GM18502 (cell line): ENCODE measurements around the gene NTM.
A peak's percentile ranks its signal among the peaks of the same experiment; 100 is the strongest.

ENCODE experiments used
- ATAC-seq: cut with Tn5 transposase; IDR thresholded peaks from one replicate; pipeline ENCODE4 v1.9.1; 2021; ENCODE audit warnings: mild to moderate bottlenecking; ENCODE audit not compliant: unreplicated experiment, poor library complexity

Gene NTM

DNA sequence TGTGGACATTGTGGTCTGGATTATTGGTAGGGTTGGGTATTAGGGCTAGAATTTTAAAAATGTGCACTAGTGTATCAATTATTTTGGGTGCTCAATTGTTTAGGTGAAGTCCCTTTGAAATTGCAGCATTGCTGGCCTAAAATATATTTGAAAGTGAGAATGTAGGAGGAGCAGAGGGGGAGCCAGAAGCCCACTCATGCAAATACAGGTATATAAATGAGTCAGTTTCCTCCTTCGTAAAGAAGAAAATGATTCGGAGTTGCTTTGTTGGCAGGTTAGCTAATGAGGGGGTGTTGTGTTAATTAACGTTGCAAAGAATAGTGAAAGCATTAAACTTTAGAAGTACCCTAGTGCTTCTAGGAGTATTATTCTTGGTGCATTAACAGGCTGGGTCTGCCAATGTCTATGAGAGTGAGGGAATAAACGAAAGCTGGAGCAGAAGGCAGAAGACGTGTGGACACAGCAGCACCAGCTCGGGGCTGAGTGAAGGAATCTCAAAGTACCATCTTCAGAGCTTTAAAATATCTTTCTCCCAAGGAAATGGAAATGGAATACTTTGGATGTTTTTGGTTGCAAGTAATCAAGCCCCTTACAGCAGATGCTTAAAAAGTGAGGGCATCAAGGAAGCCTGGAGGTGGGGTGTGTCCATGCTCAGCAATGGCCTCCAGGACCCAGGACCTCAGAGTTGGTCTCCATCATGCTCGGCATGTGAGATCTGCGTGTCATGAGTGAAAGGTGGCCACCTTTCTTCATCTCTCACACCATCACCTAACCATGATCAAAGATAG lies 522.9 kb downstream of the NTM start:
- ATAC-seq: peak; percentile 93

DNA sequence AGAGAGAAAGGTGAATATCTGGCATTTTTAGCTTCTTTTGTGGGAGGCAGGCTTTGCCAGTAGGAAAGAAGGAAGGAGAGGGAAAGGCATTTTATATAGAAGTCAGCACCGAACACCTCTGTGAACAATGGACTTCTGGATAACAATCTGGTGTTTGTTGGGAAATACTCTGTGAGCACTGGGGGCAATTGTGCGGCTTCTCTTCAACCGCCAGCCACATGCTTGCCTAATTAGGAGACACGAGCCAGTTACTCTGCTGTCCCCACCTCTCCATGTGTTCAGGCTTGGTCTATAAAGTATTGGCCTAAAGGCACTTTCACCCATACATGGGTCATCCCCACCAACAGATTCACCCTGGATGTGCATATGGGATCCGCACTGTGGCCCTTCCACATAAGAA lies 523.6 kb downstream of the NTM start:
- no peak for ATAC-seq

DNA sequence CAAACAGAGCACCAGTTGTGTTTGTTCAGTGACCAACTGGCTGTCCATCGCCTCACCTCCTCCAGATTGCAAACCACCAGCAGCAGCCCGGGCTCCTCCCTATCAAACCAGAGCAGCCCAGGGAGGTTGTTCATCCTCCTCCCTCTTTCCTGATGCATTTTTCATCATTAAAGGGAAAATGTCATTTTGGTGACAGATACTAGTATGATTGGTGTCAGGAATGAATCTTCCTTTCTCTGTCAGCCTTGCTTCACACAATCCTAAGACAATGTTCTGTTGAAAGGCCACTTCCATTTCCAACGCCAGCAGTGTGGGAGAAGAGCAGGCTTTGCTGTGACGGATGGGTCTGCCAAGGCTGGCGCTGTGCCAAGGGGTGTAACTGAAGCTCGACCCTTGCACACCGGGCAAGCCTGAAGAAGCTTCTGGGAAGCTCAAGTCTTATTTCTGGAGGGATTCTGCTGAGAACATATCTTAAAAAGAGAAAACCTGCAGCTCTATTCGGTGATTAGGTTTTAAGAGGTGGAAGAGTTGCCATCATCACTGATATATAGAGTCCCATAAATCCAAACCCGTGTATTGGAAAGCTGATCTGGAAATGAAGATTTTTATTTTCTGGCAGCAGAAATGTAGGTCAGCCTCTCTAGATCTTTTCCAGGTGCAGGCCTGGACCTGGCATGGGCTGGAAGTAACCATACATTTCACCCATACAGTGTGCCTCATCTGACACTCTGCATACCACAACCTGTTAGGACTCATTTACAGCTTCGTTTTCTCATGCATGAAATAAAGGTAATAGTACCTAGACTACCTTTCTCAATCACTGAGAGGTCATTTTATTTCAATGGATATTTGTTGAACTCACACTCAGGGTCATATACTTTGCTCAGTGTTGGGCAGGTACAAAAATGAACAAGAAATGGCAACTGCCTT lies 524.5 kb downstream of the NTM start:
- no peak for ATAC-seq

DNA sequence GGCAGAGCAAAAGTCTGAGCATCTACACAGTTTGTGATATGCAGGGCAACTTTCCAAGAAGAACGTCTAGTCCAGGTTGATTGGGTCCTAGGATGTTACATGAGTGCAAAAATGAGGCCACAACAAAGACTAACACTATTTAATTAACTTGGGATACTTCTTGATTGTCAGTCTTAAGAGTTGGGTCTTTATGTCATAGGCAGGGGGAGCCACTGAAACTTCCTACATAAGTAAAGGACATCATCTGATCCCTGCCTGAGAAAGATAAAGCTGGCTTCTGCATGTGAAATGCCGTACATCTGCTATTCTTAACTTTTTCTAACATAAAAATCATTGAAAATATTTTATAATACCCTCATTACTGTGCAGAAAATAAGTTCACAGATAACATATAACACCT lies 525.5 kb downstream of the NTM start:
- no peak for ATAC-seq

DNA sequence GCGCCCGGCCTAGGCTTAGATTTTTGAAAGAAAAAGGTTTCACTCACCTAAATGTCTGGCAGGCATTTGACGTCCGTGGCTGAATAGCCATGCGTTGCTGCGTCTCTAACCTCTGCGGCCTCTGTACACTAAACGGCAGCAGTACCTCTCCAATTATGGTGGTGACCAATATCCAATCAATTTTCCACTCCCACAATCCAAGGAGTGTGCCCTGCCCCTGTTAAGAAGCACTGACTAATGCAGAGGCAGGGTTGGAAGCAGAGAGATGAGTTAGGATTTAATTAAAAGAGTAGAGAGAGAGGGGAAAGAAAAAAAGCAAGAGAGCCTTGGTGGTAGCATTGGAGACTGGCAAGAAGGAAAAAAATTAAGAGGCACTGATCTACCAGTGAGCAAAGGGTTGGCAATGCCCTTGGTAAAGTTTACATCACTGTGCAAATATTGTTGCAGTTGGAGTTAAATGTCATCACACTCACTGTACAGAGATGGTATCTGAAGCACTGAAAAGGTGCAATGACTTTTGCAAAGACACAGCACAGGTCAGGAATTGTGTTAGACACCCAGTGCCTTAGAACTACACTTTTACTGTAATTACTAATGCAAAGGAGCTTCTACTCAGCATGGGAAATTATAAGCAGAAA lies 526.7 kb downstream of the NTM start:
- no peak for ATAC-seq

DNA sequence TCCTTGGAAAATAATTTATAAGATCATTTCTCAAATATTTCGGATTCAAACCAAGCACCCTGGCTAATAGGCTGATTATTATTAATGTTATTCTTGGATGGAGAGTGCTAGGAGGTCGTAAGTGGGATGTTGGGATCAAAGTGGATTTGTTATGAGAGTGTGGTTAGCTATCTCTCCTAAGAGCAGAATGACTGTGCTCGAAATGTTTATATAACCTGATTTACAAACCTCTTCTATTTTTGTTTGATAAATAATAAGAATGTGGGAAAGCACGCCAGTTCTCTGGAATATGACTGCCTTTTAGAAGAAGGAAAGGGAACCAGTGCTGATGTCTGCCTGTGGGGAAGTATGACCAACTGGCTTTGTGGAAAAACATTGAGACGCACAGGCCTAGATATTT lies 527.5 kb downstream of the NTM start:
- ATAC-seq: no peak

DNA sequence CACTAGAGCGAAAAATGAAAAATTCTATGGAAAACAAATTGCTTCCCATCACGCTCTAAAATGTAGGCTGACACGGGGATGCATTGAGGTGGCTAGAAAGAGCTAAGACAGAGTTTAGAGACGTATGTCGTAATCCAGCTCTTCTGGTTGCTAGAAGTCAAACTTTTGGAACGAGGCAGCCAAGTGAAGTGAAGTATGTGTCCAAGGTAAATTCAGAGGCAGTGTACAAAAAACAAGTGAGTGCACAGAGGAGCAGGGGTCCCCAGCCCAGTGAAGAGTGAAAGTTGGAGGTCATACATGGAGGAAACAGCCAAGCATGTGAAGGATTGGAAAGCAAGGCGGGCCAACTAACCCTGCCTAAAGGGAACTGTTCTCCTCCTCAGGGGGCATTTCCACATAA lies 528.5 kb downstream of the NTM start:
- no peak for ATAC-seq

DNA sequence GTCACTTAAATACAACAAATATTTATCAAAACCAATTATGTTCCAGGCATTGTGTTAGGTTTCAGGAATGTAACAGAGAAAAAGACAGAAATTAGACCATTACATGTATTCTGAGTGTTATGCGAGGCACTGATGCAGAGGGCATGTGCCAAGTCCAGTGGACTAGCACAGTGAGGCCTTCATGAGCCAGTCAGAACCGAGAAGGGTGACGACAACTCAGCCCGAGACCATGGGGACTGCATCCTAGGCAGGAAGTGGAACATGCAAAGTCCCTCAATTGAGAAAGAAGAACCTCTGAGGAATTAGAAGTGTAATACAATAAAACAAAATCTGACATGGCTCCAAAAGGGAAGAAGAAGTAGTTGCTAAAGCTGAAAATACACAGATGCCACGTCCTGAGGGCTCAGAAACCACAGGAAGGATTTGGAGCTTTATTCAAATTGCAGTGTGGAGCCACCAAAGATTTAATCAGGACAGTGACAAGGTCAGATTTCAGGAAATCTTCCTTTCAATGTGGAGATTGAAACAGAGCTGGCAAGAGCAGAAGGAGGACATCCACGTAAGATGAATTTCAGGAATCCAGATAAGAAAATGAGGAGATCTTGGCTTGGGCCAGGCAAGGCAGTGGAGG lies 529.6 kb downstream of the NTM start:
- peak; percentile 57 for ATAC-seq

DNA sequence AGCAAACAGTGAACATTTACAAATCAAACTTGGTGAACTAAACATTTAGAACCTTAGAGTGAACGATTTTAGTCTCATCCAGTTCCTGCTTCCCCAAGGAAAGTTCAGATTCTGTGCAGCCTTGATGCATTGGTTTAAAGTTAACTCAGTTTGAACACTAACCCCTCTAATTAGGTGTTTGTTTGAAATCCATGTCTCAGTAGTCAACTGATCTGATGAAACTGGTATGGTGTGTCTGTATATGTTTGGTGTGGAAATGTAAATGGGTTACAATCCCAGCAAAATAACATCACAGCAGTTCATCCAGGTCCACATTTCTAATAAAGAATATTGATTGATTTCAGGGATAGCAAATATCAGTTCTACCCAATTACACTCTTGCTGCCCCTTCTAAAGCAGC lies 532.0 kb downstream of the NTM start:
- ATAC-seq: no peak

DNA sequence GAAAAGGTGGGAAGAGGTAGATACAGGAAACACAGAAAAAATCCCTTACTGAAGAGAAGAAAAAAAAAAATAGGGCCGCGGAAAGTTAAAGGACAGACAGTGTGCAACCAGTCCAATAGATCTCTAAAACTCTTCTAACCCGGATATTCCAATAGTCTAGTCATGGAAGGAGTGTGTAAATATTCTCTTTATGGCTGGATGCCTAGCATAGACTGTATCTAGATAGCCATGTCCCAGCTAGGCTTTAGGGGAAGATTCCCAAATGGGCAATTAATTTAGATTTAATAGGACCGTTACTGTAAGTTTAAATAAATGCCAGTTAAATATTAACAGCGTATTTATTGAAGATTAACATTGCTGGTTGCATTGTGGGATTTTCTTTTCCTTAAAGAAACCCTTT lies 532.7 kb downstream of the NTM start:
- ATAC-seq: no peak

DNA sequence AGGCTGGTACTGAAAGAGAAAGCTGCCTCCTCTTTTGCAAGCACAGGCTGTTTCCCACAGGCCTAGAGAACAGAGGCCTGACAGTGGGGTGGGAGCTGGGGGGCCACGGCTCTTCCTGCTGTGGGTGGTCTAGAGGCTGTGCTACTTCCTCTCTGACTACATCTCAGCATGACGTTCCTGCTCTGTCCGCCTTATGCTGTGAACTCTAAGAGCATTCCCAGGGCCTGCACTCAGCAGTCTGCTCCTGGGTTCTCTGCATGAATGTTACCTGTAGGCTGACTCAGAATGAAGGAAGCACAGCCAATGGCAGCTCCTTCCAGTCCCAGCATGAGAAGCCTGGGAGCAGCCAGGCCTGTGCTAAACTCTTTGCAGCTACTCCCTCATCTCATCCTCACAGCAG lies 534.3 kb downstream of the NTM start:
- ATAC-seq: no peak

DNA sequence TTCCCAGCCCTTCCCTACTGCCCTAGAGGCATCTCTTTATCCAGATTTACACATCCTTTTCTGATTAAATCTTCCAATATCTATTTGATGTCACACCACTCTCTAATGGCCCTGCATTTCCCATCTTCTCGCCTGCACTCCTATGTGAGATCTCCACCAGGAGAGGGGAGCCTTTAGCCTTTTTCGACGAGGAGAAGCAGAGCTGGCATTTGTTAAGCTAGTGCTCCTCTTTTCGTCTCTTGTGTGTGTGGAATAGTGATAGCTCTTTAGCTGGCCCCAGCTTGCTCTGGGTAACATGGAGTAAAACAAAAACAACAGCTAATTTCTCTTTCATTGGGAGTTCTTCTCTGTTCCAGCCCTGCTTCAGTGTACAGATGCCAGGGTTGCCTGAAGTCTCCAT lies 536.5 kb downstream of the NTM start:
- no peak for ATAC-seq

DNA sequence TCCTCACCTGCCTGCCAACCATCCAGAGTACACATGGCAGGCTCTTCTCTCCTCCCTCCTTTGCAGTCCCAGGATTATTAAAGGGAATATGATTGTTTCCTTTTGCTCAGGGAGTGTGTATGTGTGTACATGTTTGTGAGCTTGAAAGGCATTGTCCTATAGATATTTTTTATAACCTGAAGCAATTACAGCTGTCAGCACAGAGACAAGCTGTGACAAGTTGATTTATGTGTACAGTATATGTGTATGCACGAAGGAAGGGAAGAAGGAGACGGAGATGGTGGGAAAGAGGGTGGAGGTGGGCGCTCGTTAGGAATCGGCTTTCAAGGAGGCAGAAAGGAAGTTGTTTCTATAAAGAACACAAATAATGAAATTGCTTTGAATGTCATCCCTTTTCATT lies 537.0 kb downstream of the NTM start:
- no peak for ATAC-seq

DNA sequence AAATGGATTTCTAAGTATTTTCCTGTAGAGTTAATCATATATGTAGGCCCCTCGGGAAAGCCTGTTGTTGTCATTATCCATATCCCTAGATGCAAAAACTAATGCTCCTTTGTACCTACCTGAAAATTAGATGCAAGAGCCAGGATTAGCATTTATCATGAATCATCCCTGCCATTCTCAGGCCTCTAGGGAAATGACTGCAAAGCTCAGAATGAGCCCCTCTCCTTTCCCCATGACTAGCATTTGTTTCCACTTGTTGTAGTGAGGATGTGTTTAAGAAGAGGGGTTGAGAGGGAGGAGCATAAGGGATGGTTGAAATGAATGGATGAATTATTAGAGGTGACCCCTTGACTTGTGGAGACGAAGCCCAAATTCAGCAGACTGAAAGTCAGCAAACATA lies 537.9 kb downstream of the NTM start:
- no peak for ATAC-seq

DNA sequence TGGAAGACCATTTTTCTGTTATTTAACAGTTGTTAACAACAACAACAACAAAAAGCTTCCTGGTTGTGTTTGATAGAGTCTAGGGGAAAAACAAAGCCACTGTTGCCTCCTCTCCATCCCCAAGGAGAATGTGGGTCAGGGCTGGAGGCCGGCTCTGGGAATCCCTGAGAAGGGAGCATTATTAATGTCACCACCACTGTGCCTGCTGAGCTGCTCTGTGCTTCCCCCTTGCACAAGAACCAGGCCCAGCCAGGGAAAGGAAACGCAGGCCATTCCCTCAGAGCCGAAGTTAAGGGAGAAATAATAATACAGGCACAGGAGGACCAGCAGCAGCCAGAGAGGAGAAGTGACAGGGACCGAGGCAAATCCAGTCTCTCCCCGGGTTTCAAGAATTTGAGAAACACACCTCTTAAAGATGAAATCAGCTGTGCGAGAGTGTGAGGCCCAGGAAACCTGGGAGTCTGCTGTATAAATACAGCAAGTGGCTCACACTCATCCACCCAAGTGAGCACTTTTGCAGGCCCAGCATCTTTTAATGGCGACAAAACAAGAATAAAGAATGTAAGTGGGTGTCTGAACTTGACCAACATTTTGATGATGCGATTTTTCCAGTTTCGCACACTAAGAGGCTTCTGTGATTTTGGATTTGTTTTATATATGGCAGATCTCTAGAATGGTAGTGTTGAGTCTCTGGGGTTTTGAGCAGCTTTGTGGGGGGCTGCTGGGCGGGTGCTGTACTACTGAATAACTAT lies 539.2 kb downstream of the NTM start:
- no peak for ATAC-seq

DNA sequence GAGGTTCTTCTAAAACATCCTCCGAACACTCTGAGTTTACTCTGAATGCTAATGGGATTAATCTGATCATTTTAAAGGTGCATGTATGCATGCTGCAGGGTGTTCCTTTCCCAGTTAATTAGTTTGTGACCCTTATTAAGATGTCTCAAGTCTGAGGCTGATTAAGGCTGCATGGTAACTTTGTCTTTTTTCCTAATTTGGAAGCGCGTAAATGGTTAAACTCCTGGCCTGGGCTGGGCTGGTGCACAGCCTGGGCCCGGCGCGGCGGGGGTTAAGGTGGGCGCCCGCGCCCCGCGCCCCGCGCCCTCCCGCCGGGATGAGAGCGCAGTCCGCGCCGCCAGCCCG lies 539.7 kb downstream of the NTM start:
- no peak for ATAC-seq

DNA sequence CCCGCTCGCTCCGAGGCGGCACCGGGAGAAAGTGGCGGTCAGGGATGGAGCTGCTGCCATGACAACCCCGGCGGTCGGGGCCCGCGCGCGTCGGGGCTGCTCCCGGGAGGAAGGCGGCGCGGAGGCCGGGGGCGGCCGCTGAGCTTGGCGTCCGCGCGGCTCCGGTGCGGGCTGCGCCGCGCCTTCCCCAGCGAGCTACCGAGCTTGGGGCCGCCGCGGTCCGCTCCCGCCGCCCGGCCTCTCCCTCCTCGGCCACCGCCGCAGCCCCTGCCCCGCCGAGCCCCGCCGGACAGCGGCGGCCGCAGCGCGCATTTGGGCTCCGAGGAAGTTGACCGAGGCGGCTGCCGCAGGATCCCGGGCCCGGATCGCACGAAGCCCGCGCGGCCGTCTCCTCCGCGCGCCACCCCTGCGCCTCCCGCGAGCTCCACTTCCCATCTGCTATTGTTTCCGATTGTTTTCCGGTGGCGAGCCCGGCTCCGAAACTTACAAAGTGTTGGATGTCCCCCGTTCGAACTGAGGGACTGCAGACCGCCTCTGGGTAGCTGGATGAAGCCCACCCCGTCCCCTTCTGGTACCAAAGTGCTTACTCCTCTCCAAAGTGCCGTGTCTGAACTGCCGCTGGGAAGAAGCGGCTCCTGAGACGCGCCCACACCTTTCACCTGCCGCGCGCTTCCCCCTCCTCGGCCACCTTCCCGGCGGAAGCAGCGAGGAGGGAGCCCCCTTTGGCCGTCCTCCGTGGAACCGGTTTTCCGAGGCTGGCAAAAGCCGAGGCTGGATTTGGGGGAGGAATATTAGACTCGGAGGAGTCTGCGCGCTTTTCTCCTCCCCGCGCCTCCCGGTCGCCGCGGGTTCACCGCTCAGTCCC lies 540.3 kb downstream of the NTM start:
- no peak for ATAC-seq

DNA sequence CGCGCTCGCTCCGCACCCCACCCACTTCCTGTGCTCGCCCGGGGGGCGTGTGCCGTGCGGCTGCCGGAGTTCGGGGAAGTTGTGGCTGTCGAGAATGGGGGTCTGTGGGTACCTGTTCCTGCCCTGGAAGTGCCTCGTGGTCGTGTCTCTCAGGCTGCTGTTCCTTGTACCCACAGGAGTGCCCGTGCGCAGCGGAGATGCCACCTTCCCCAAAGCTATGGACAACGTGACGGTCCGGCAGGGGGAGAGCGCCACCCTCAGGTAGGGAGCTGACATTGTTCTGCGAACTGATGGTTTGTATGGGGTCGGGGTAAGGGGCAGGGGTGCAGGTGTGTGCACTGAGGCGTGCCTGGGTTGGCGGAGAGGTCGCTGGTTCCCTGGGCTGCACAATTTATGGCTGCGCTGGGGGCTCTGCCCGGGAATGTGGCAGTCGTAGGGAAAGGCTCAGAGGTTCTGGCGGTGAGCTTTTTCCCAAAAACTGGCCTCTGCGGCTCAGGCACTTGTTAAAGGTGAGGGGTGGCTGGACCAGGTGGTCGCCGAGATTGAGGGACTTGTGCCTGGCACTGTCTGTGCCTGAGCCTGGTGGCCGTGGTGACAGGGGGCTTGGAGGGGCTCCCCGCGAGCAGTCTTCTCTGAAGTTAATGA lies 541.1 kb downstream of the NTM start:
- ATAC-seq: peak; percentile 70

DNA sequence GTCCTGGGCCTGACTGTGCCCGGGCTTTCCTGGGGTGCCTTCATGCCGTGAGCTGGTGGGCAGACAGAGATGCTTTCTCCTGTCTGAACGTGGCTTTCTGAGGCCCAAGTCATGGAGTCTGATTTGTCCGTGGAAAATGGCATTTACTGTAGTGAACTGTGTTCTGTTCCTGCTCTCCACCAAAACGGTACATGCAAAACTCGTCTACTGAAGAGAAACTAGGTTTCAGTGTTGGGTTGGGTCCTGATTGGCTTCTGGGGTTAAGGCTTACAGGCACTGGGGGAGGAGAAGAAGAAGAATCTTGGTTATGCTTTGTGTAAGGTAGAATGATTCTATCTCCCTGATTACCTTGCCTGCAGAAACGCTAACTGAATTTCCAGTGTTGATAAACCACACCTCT lies 541.7 kb downstream of the NTM start:
- no peak for ATAC-seq
